ENCODE data around the gene UGT1A6.

DNA sequence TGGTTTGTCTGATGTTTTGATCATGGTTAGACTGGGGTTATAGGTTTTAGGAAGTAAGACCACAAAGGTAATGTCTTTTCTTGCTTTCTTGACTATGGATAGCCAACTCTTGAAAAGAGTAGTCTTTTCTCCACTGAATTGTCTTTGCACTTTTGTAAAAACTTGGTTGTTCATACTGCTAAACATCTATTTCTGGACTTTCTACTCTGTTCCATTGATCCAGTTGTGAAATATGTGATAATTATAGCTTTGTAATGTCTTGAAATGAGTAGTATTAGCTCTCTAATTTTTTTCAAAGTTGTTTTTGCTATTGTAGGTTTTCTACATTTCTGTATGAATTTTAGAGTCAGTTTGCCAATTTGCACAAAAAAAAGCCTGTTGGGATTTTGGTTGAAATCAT lies 34.1 kb upstream of the UGT1A6 start:
- TF ChIP-seq, protein P1, sequence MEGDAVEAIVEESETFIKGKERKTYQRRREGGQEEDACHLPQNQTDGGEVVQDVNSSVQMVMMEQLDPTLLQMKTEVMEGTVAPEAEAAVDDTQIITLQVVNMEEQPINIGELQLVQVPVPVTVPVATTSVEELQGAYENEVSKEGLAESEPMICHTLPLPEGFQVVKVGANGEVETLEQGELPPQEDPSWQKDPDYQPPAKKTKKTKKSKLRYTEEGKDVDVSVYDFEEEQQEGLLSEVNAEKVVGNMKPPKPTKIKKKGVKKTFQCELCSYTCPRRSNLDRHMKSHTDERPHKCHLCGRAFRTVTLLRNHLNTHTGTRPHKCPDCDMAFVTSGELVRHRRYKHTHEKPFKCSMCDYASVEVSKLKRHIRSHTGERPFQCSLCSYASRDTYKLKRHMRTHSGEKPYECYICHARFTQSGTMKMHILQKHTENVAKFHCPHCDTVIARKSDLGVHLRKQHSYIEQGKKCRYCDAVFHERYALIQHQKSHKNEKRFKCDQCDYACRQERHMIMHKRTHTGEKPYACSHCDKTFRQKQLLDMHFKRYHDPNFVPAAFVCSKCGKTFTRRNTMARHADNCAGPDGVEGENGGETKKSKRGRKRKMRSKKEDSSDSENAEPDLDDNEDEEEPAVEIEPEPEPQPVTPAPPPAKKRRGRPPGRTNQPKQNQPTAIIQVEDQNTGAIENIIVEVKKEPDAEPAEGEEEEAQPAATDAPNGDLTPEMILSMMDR (conservative IDR thresholded peaks at IDR 0.05; ENCODE audit: low read depth, low read length): no peak
- no peak for TF ChIP-seq EZH2 (IDR thresholded peaks at IDR 0.05; ENCODE audit: borderline replicate concordance, low read depth, low read length, poor library complexity, severe bottlenecking)

Data from A673 (cell line).